Retinal pigment epithelial cell (primary cell): ENCODE results near the gene SERPINB12.

ENCODE experiments used
- DNase-seq: peaks from one replicate; pipeline ENCODE4 v3.0.0-alpha.2; 2010; ENCODE audit warnings: low read depth
- H3K4me3 ChIP-seq: 2 replicates; pipeline ENCODE4 v1.5.1; 2011; ENCODE audit warnings: mild to moderate bottlenecking, low read length, control low read depth, moderate library complexity
- CTCF ChIP-seq: conservative IDR thresholded peaks from 2 replicates; pipeline ENCODE4 v1.5.1; 2011; ENCODE audit warnings: low read depth, low read length, control low read depth, inconsistent platforms

The SERPINB12 gene

GRCh38 chr18:63542069-63542468, at the start of gene SERPINB12:
SERPINB12 (plus strand) TSS chr18:63542369; CDS start chr18:63556160, 13,791 bp downstream.
- H3K4me3 ChIP-seq = no peak within 1 kb of the TSS
- DNase-seq = no peak
- no peak for TF ChIP-seq CTCF

- H3K4me3 ChIP-seq = no peak overlapping the region
Measured at GRCh38 chr18:63492851-63493250, 49.3 kb upstream of the SERPINB12 start.

GRCh38 chr18:63495675-63496074, 46.5 kb upstream of the SERPINB12 start:
- DNase-seq = no peak
- no peak overlapping the region for H3K4me3 ChIP-seq
- no peak for TF ChIP-seq CTCF

More at GRCh38 chr18:63492851-63493250, 49.3 kb upstream of the SERPINB12 start:
- no peak for TF ChIP-seq CTCF
- no peak for DNase-seq

- peak; percentile 69 for TF ChIP-seq CTCF
- no peak overlapping the region for H3K4me3 ChIP-seq
- no peak for DNase-seq
Measured at GRCh38 chr18:63505566-63506335, 36.4 kb upstream of the SERPINB12 start.

GRCh38 chr18:63506336-63506646, 35.9 kb upstream of the SERPINB12 start:
- no peak overlapping the region for H3K4me3 ChIP-seq
- no peak for TF ChIP-seq CTCF
- no peak for DNase-seq

- no peak for DNase-seq
- H3K4me3 ChIP-seq = no peak overlapping the region
- no peak for TF ChIP-seq CTCF
Measured at GRCh38 chr18:63508596-63508995, 33.6 kb upstream of the SERPINB12 start.

GRCh38 chr18:63511285-63511684, 30.9 kb upstream of the SERPINB12 start:
- H3K4me3 ChIP-seq = no peak overlapping the region
- TF ChIP-seq CTCF = peak; percentile 87
- no peak for DNase-seq
